Measurements from ENCODE around the gene NKX2-8. TPM values are rescaled to one million over a fixed set of nuclear protein-coding genes. Genes with fewer than 3 reads are reported as not detected.

Gene NKX2-8
- total and polyA plus RNA-seq, 8 donors = 0.15 to 1.6 (median 0.48) TPM; not detected in 4

GRCh38 chr14:36580856-36581831, 1.3 kb downstream of the NKX2-8 start:
- Histone ChIP-seq H3K27me3 (peaks cover 74 to 99% of the 10 kb centered on the region in 2 donors), H3K4me3 (peak overlapping the region; percentile 31 to 33), H3K9me3 (no peaks in the 10 kb centered on the region), H3K36me3 (no peaks in the 10 kb centered on the region), H3K4me1 (peaks cover 6 to 20% of the 10 kb centered on the region in 2 donors), H3K27ac (no peak overlapping the region)
- peak in 2 of 4 donors; percentile 54 to 81 for DNase-seq
- ATAC-seq = peak; percentile 61
- TF ChIP-seq CTCF (IDR thresholded peaks at IDR 0.05) = no peak
- intact Hi-C loops (cut with DNase I) = no loop called here

- H3K4me3 ChIP-seq = peak overlapping the region in 1 of 2 donors; percentile 31
- peaks cover 6 to 20% of the 10 kb centered on the region in 2 donors for H3K4me1 ChIP-seq
- H3K36me3 ChIP-seq = no peaks in the 10 kb centered on the region
- no peak overlapping the region for H3K27ac ChIP-seq
- DNase-seq (no peak), ATAC-seq (no peak)
- peaks cover 67 to 97% of the 10 kb centered on the region in 2 donors for H3K27me3 ChIP-seq
- intact Hi-C loops (cut with DNase I) = no loop called here
- H3K9me3 ChIP-seq = no peaks in the 10 kb centered on the region
- no peak for TF ChIP-seq CTCF (IDR thresholded peaks at IDR 0.05)
These were observed 2.1 kb downstream of the NKX2-8 start for GRCh38 chr14:36580141-36580855.

- no peak for TF ChIP-seq CTCF (IDR thresholded peaks at IDR 0.05)
- Histone ChIP-seq H3K4me3 (no peak overlapping the region), H3K4me1 (peaks cover 6 to 20% of the 10 kb centered on the region in 2 donors), H3K36me3 (no peaks in the 10 kb centered on the region), H3K27me3 (peaks cover 67 to 97% of the 10 kb centered on the region in 2 donors), H3K9me3 (no peaks in the 10 kb centered on the region), H3K27ac (no peak overlapping the region)
- intact Hi-C loops (cut with DNase I) = no loop called here
- peak in 1 of 4 donors; percentile 65 for DNase-seq
- no peak for ATAC-seq
These were observed 2.8 kb downstream of the NKX2-8 start for GRCh38 chr14:36579573-36580140.

- TF ChIP-seq CTCF (IDR thresholded peaks at IDR 0.05) = no peak
These were observed 3.3 kb downstream of the NKX2-8 start for GRCh38 chr14:36579001-36579555.

More at GRCh38 chr14:36579001-36579555, 3.3 kb downstream of the NKX2-8 start:
- ATAC-seq = no peak
- Histone ChIP-seq H3K9me3 (no peaks in the 10 kb centered on the region), H3K4me1 (peaks cover 6 to 20% of the 10 kb centered on the region in 2 donors), H3K36me3 (no peaks in the 10 kb centered on the region), H3K27me3 (peaks cover 62 to 91% of the 10 kb centered on the region in 2 donors), H3K4me3 (no peak overlapping the region), H3K27ac (no peak overlapping the region)
- DNase-seq = no peak
- intact Hi-C loops (cut with DNase I) = no loop called here
